Neutrophil (primary cell): Measurements from ENCODE around the gene GBF1.

Source experiments
- H3K27ac ChIP-seq: fragments of 200-600 bp; sonication (generic); 2 replicates; pipeline ENCODE4 v1.5.1; 2016; ENCODE audit warnings: mild to moderate bottlenecking, moderate library complexity
- H3K27me3 ChIP-seq: fragments of 200-600 bp; sonication (generic); 2 replicates; pipeline ENCODE4 v1.6.0; 2016; ENCODE audit warnings: mild to moderate bottlenecking
- H3K36me3 ChIP-seq: fragments of 200-600 bp; sonication (generic); 2 replicates; pipeline ENCODE4 v1.5.1; 2017
- H3K4me1 ChIP-seq, 2 experiments: fragments of 200-600 bp in 1 of 2; sonication (generic) in 1 of 2; 1 replicate in 1 of 2; 2 replicates in 1 of 2; pipeline versions ENCODE4 v1.5.1 to v1.6.1; 2013 to 2016; ENCODE audit warnings: low read depth in 1 of 2, low read length in 1 of 2, mild to moderate bottlenecking in 1 of 2, moderate library complexity in 1 of 2; ENCODE audit not compliant: control insufficient read depth in 1 of 2, insufficient read depth in 1 of 2
- H3K4me3 ChIP-seq, 2 experiments: fragments of 200-600 bp in 1 of 2; sonication (generic) in 1 of 2; 1 replicate in 1 of 2; 2 replicates in 1 of 2; pipeline ENCODE4 v1.5.1; 2013 to 2016; ENCODE audit warnings: low read depth in 1 of 2, low read length in 1 of 2, mild to moderate bottlenecking in 1 of 2, moderate library complexity in 1 of 2
- H3K9me3 ChIP-seq: fragments of 200-600 bp; sonication (generic); 2 replicates; pipeline ENCODE4 v1.5.1; 2016
- TF ChIP-seq, protein P1 (sequence below): fragments of 200-600 bp; sonication (generic); IDR thresholded peaks from 2 replicates; pipeline ENCODE4 v1.5.1; 2016; ENCODE audit warnings: antibody characterized with exemption

The GBF1 gene

GRCh38 chr10:102408131-102408727 is 162.9 kb downstream of the GBF1 start:
- H3K36me3 ChIP-seq, result peaks cover 4% of the 10 kb centered on the region
- peak overlapping the region in 1 of 2 experiments; percentile 30 for H3K4me3 ChIP-seq
- TF ChIP-seq, protein P1, sequence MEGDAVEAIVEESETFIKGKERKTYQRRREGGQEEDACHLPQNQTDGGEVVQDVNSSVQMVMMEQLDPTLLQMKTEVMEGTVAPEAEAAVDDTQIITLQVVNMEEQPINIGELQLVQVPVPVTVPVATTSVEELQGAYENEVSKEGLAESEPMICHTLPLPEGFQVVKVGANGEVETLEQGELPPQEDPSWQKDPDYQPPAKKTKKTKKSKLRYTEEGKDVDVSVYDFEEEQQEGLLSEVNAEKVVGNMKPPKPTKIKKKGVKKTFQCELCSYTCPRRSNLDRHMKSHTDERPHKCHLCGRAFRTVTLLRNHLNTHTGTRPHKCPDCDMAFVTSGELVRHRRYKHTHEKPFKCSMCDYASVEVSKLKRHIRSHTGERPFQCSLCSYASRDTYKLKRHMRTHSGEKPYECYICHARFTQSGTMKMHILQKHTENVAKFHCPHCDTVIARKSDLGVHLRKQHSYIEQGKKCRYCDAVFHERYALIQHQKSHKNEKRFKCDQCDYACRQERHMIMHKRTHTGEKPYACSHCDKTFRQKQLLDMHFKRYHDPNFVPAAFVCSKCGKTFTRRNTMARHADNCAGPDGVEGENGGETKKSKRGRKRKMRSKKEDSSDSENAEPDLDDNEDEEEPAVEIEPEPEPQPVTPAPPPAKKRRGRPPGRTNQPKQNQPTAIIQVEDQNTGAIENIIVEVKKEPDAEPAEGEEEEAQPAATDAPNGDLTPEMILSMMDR, result no peak
- no peak overlapping the region for H3K27ac ChIP-seq
- H3K4me1 ChIP-seq, result peaks cover 0 to 12% of the 10 kb centered on the region in 2 experiments
- H3K9me3 ChIP-seq, result no peaks in the 10 kb centered on the region
- peaks cover 80% of the 10 kb centered on the region for H3K27me3 ChIP-seq

GRCh38 chr10:102408728-102409603 is 163.6 kb downstream of the GBF1 start:
- Histone ChIP-seq H3K27ac (no peak overlapping the region), H3K9me3 (no peaks in the 10 kb centered on the region), H3K4me1 (peaks cover 0 to 12% of the 10 kb centered on the region in 2 experiments), H3K27me3 (peaks cover 87% of the 10 kb centered on the region), H3K36me3 (no peaks in the 10 kb centered on the region), H3K4me3 (peak overlapping the region in 1 of 2 experiments; percentile 30)
- TF ChIP-seq, protein P1, result no peak

DNA sequence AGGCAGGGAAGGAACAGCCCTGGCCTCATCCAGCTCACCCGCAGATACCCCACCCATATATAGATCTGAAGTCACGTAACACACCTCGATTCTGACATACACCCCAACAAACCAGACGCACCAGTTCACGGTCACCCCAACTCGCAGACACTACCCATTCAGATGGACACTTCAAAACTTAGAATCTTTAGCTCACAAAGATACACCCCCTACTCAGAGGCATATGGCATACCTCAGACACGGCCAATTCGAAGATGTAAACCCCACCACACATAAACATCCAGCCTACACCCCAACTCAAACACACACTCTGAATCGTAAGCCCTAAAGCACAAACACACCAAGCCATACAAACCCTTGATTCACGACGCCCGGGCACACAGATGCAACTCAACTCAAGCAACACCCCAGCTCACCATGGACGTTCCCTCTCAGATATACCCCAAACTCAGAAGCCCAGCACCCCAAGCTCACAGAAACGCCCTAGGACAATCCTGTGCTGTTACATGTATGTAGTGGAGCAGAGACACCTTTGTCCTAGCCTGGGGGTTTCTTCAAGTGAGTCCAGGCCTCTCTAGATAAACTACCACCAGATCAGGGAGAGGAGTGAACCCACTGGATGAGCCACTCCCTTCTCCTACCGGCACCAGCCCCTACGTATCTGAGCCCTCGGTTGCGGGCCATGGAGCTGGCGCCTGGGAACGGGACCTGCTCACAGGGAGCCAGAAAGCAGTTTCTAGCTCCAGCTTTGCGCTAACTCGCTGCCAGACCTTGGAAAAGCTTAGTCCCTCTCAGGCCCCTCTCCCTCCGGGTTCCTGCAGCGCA is 164.5 kb downstream of the GBF1 start:
- TF ChIP-seq, protein P1, result no peak
- peaks cover 0 to 12% of the 10 kb centered on the region in 2 experiments for H3K4me1 ChIP-seq
- peaks cover 95% of the 10 kb centered on the region for H3K27me3 ChIP-seq
- no peaks in the 10 kb centered on the region for H3K36me3 ChIP-seq
- H3K27ac ChIP-seq, result no peak overlapping the region
- no peaks in the 10 kb centered on the region for H3K9me3 ChIP-seq
- no peak overlapping the region for H3K4me3 ChIP-seq

DNA sequence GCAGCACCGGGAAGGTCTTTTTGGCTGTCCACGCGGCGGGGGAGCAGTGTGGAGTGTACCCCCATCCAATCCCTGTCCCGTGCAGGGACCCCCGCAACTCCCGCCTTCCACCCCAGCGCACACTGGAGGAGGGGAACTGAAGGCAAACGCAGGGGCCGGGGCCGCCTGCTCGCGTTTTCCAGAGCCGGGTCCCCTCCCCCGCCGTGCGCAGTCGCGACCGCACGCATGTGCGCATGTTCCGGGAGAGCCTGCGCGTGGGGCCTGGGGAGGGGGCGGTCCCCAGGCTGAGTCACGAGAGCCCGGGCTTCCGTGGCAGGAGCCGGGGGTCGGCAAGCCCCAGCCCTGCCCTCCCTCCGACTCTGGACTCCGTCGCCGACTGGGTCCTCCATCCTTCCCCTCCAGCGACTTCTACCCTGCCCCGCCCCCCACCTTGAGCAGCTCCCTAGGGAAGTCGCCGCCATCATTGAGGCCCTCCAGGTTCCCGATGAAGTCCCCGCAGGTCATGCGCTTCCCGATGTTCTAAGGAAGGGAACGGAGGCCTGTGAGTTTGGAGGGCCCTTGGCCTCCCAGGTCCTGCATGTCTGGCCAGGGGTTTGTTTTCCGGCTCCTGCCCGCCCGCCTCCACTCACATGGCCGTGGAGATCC is 165.2 kb downstream of the GBF1 start:
- Histone ChIP-seq H3K9me3 (no peaks in the 10 kb centered on the region), H3K4me1 (peaks cover 0 to 12% of the 10 kb centered on the region in 2 experiments), H3K27me3 (peaks cover 97% of the 10 kb centered on the region), H3K4me3 (no peak overlapping the region), H3K27ac (no peak overlapping the region), H3K36me3 (no peaks in the 10 kb centered on the region)
- TF ChIP-seq, protein P1, result no peak
